Upper lobe of left lung (tissue), 6 donors: ENCODE results near the gene PYCR2. TPM values are rescaled to one million over a fixed set of nuclear protein-coding genes. Genes with fewer than 3 reads are reported as not detected.

Experiments used
- ATAC-seq, 2 donors: fragments of 200-7000 bp; cut with Tn5 transposase; one replicate each; pipeline ENCODE4 v1.9.1; 2022; ENCODE audit warnings: mild to moderate bottlenecking in 2 of 2, moderate library complexity in 2 of 2; ENCODE audit not compliant: low FRiP score in 2 of 2
- DNase-seq, 2 donors: peaks; one replicate each; pipeline ENCODE4 v3.0.0-alpha.2; 2019 to 2020
- H3K27ac ChIP-seq, 4 donors: fragments of 200-600 bp; sonication (generic); one replicate each; pipeline ENCODE4 v1.5.1; 2016 to 2019
- H3K27me3 ChIP-seq, 4 donors: fragments of 200-600 bp; sonication (generic); one replicate each; pipeline ENCODE4 v1.5.1; 2017 to 2019
- H3K36me3 ChIP-seq, 4 donors: fragments of 200-600 bp; sonication (generic); one replicate each; pipeline ENCODE4 v1.5.1; 2016 to 2019
- H3K4me1 ChIP-seq, 4 donors: fragments of 200-600 bp; sonication (generic); one replicate each; pipeline ENCODE4 v1.5.1; 2018 to 2019
- H3K4me3 ChIP-seq, 4 donors: fragments of 200-600 bp; sonication (generic); one replicate each; pipeline ENCODE4 v1.5.1; 2017 to 2019; ENCODE audit warnings: mild to moderate bottlenecking in 2 of 4, moderate library complexity in 1 of 4
- H3K9me3 ChIP-seq, 4 donors: fragments of 200-600 bp; sonication (generic); one replicate each; pipeline ENCODE4 v1.5.1; 2018 to 2019
- EP300 ChIP-seq, 4 donors: sonication (generic); formaldehyde crosslinking; IDR thresholded peaks; one replicate each; pipeline ENCODE4 v1.5.1; 2017; ENCODE audit warnings: antibody characterized with exemption in 4 of 4, control low read depth in 2 of 4
- POLR2A ChIP-seq, 4 donors: fragments of 450-650 bp; IDR thresholded peaks; one replicate each; pipeline ENCODE4 v1.5.1; 2016 to 2017; ENCODE audit warnings: antibody characterized with exemption in 4 of 4, mild to moderate bottlenecking in 2 of 4
- POLR2AphosphoS5 ChIP-seq, 2 donors: sonication (generic); formaldehyde crosslinking; IDR thresholded peaks; one replicate each; pipeline ENCODE4 v1.5.1; 2017; ENCODE audit warnings: antibody characterized with exemption in 2 of 2
- WGBS, 2 donors: methylation state at CpG; one replicate each; pipeline ENCODE4 v1.1.5; 2017 to 2018; 5-methylcytosine and 5-hydroxymethylcytosine counted together
- total RNA-seq, 6 donors: library from RNA; depleted of rRNA in 4 of 6; stranded (reverse); fragments of >200 nt in 4 of 6; gene quantifications; one replicate each; pipeline versions ENCODE4 v1.1.0 to v1.2.1, GENCODE V29; 2016 to 2021
- TF ChIP-seq, protein P1 (sequence below), 6 experiments: fragments of 450-650 bp in 4 of 6; fragments of 200-600 bp in 2 of 6; sonication (generic) in 2 of 6; IDR thresholded peaks; one replicate each; pipeline ENCODE4 v1.5.1; 2016 to 2019; ENCODE audit warnings: antibody characterized with exemption in 6 of 6
- donor health status: DM: no; HTN: no; CAD: no; lungs with moderate emphysema.
- donor health status: DM: no; HTN: yes; CAD: no; lungs with severe emphysema.

PYCR2 gene
- total RNA-seq, 6 donors from 2014 or later = 49.4 to 115 (median 69.6) TPM

DNA sequence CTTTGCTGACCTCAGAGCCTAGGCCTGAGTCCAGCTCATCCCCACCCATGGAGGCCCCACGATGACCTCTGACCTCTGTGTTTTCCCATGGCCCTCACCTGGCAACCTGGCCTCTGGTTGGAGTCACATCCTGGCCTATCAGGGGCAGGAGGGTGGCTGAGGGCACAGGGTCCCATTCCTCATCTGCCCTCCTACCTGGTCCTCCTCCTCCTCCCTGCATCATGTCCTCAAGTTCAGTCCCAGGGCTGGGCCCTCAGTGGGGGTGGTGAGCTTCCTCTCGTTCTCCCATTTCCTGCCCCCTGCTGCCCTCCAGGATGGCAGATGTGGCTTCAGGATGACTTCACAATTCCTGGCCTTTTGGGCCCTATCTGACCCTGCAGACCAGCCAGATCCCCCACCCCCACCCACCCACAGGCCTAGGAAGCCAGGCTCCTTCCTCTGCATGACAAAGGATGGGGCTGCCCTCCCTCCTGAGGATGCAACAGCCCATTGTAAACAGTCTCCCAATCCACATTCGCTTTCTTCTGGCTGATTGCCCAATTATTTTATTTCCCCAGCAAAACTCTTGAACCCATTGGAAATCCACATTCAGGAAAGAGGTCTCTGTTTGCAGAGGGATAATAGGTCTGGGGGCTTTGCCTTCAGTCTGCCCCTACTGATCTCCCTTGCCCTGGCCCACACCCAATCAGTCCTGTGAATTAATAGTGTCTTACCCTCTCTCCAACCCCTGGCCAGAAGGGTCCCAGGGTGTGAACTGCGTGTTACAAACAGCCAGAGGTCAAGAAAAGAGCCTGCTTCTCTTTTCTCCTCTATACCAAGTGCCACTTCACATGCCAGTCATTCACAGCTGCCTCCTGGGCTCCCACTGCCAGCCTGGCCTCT, 24.8 kb downstream of the PYCR2 start:
- DNase-seq (no peak), ATAC-seq (no peak)
- no peaks in the 10 kb centered on the region for H3K36me3 ChIP-seq
- no peak overlapping the region for H3K4me3 ChIP-seq
- no peaks in the 10 kb centered on the region for H3K27me3 ChIP-seq
- peak overlapping the region in 1 of 4 donors; percentile 21 for H3K27ac ChIP-seq
- peaks cover 0 to 17% (median 11%) of the 10 kb centered on the region in 4 donors for H3K4me1 ChIP-seq
- no peak for TF ChIP-seq POLR2AphosphoS5 (IDR thresholded peaks at IDR 0.05)
- no peak for TF ChIP-seq EP300 (IDR thresholded peaks at IDR 0.05)
- TF ChIP-seq, protein P1, sequence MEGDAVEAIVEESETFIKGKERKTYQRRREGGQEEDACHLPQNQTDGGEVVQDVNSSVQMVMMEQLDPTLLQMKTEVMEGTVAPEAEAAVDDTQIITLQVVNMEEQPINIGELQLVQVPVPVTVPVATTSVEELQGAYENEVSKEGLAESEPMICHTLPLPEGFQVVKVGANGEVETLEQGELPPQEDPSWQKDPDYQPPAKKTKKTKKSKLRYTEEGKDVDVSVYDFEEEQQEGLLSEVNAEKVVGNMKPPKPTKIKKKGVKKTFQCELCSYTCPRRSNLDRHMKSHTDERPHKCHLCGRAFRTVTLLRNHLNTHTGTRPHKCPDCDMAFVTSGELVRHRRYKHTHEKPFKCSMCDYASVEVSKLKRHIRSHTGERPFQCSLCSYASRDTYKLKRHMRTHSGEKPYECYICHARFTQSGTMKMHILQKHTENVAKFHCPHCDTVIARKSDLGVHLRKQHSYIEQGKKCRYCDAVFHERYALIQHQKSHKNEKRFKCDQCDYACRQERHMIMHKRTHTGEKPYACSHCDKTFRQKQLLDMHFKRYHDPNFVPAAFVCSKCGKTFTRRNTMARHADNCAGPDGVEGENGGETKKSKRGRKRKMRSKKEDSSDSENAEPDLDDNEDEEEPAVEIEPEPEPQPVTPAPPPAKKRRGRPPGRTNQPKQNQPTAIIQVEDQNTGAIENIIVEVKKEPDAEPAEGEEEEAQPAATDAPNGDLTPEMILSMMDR (IDR thresholded peaks at IDR 0.05) = no peak
- no peak for TF ChIP-seq POLR2A (IDR thresholded peaks at IDR 0.05)
- 47 to 60% methylated on average over 3 to 4 of the region's 4 CpGs for WGBS, 2 donors
- H3K9me3 ChIP-seq = no peaks in the 10 kb centered on the region

GRCh38 chr1:225897595-225898514, 26.2 kb downstream of the PYCR2 start:
- Histone ChIP-seq H3K27me3 (no peaks in the 10 kb centered on the region), H3K4me1 (peaks cover 0 to 17% (median 11%) of the 10 kb centered on the region in 4 donors), H3K27ac (peak overlapping the region in 1 of 4 donors; percentile 59), H3K4me3 (no peak overlapping the region), H3K9me3 (no peaks in the 10 kb centered on the region), H3K36me3 (no peaks in the 10 kb centered on the region)
- DNase-seq (no peak), ATAC-seq (peak in 1 of 2 donors; percentile 35)
- TF ChIP-seq POLR2AphosphoS5 (IDR thresholded peaks at IDR 0.05) = no peak
- TF ChIP-seq POLR2A (IDR thresholded peaks at IDR 0.05) = no peak
- no peak for TF ChIP-seq EP300 (IDR thresholded peaks at IDR 0.05)
- TF ChIP-seq, protein P1 (IDR thresholded peaks at IDR 0.05) = no peak
- 87 to 88% methylated on average over 18 to 19 of the region's 19 CpGs for WGBS, 2 donors

DNA sequence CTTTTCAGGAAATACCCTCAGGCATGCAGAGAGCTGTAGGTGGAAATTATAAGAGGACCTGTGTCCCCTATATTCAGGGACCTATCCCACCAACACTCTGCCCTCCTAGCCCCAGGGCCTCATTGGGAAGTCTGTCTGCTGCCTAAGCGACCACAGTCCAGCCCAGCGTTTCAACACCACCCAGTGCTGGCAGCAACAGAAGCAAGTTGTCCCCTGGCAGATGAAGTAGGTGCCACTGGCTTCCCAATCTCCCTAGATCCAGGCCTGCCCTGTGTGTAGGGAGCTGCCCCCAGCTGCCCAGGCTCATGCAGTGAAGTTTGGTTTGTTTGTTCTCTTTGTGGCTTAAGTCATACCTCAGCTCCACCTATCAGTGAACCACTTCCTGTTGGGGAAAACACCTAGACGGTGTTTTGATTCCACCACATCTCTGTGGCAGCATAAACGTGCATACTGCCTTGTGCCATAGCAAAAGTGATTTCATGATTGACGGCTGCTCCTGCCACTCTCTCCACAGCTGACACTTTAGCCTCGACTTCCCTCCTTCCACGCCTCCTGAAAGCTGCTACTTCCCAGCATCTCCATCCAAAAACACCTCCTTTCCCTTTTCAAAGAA, 27.0 kb downstream of the PYCR2 start:
- DNase-seq (peak in 1 of 2 donors; percentile 63), ATAC-seq (peak; percentile 59 to 87)
- Histone ChIP-seq H3K27me3 (no peaks in the 10 kb centered on the region), H3K4me3 (no peak overlapping the region), H3K4me1 (peaks cover 0 to 17% (median 11%) of the 10 kb centered on the region in 4 donors), H3K9me3 (no peaks in the 10 kb centered on the region), H3K27ac (peak overlapping the region in 3 of 4 donors; percentile 11 to 63 (median 59)), H3K36me3 (no peaks in the 10 kb centered on the region)
- TF ChIP-seq EP300 (IDR thresholded peaks at IDR 0.05) (no peak), POLR2A (IDR thresholded peaks at IDR 0.05) (peak in 1 of 4 donors; percentile 28), POLR2AphosphoS5 (IDR thresholded peaks at IDR 0.05) (peak in 1 of 2 donors; percentile 45)
- 36 to 45% methylated on average over 7 of the region's 7 CpGs for WGBS, 2 donors

DNA sequence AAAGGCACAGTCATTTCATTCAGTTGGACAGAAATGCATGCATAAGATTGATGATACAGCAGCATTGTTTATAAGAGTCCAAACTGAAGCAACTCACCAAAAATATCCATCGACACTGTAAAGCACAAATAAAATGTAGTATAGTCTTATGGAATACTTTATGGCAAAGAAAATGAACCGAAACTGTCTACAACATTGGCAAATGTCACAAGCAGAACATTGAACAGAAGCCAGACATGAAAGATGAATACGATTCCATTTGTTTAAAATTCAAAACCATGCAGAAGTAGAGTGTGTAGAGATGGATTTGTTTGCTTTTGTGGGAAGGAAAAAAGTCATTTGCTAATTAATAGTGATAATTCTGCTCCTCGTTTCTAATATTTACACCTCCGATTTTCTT, 27.6 kb downstream of the PYCR2 start:
- H3K27me3 ChIP-seq = no peaks in the 10 kb centered on the region
- ATAC-seq = no peak
- H3K9me3 ChIP-seq = no peaks in the 10 kb centered on the region
- H3K4me3 ChIP-seq = no peak overlapping the region
- WGBS, 2 donors = 73 to 76% methylated on average over 5 of the region's 5 CpGs
- H3K4me1 ChIP-seq = peaks cover 0 to 17% (median 11%) of the 10 kb centered on the region in 4 donors
- no peaks in the 10 kb centered on the region for H3K36me3 ChIP-seq
- H3K27ac ChIP-seq = peak overlapping the region in 2 of 4 donors; percentile 11 to 63
- TF ChIP-seq POLR2AphosphoS5 (IDR thresholded peaks at IDR 0.05) = no peak
- TF ChIP-seq POLR2A (IDR thresholded peaks at IDR 0.05) = no peak
- TF ChIP-seq, protein P1 (IDR thresholded peaks at IDR 0.05) = no peak
- no peak for TF ChIP-seq EP300 (IDR thresholded peaks at IDR 0.05)
- DNase-seq = no peak
